OCI-LY7 (cell line): Measurements from ENCODE around the gene CETN3.

Source experiments
- EZH2phosphoT487 ChIP-seq: fragments of 200-600 bp; sonication (generic); IDR thresholded peaks from 2 replicates; pipeline ENCODE4 v1.6.1; 2018; ENCODE audit warnings: low read depth, borderline replicate concordance, mild to moderate bottlenecking, mixed run types, antibody characterized with exemption, low read length, moderate library complexity, mixed read lengths
- TF ChIP-seq, protein P1 (sequence below): fragments of 200-600 bp; sonication (generic); conservative IDR thresholded peaks from 2 replicates; pipeline ENCODE4 v1.5.1; 2014; ENCODE audit warnings: mild to moderate bottlenecking, antibody characterized with exemption, low read length, moderate library complexity, mixed read lengths

DNA sequence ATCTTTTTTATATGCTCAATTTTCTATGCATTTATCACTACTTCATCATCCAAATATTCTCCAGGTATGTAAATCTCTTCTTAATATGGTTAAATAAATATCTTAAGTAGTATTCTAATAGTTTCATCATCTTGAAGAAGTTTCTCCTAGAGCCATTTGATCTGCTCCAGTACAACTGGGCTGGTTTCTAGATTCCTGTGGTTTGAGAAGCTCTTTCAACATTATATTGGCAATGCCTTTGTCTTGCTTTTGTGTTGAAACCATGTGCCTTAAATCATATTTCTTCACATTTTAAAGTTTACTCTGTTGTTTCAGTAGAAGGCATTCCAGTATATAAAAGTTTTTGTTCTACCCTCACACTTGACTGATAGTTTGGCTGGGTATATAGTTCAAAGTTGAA lies 37.4 kb upstream of the CETN3 start:
- TF ChIP-seq, protein P1, sequence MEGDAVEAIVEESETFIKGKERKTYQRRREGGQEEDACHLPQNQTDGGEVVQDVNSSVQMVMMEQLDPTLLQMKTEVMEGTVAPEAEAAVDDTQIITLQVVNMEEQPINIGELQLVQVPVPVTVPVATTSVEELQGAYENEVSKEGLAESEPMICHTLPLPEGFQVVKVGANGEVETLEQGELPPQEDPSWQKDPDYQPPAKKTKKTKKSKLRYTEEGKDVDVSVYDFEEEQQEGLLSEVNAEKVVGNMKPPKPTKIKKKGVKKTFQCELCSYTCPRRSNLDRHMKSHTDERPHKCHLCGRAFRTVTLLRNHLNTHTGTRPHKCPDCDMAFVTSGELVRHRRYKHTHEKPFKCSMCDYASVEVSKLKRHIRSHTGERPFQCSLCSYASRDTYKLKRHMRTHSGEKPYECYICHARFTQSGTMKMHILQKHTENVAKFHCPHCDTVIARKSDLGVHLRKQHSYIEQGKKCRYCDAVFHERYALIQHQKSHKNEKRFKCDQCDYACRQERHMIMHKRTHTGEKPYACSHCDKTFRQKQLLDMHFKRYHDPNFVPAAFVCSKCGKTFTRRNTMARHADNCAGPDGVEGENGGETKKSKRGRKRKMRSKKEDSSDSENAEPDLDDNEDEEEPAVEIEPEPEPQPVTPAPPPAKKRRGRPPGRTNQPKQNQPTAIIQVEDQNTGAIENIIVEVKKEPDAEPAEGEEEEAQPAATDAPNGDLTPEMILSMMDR, result no peak
- TF ChIP-seq EZH2phosphoT487, result no peak
